Stimulated activated CD4-positive, alpha-beta T cell treated with anti-CD3 and anti-CD28 coated beads, Interleukin-12 subunit alpha, Interleukin-12 subunit beta, amount 100 ng/mL, for 48 hours (primary cell): ENCODE results near the gene GHRL.

ENCODE experiments used
- DNase-seq, 3 donors: peaks; one replicate each; pipeline ENCODE4 v3.0.0-alpha.2; 2020; ENCODE audit warnings: low read depth in 2 of 3, low spot score in 1 of 3

Gene GHRL

GRCh38 chr3:10245081-10245712 lies 47.5 kb downstream of the GHRL start:
- DNase-seq: no peak

GRCh38 chr3:10244009-10244408 lies 48.7 kb downstream of the GHRL start:
- DNase-seq: no peak

- peak; percentile 67 to 76 (median 71) for DNase-seq
Observed at GRCh38 chr3:10242182-10243065, 50.3 kb downstream of the GHRL start.

GRCh38 chr3:10240799-10241198 lies 51.9 kb downstream of the GHRL start:
- no peak for DNase-seq

GRCh38 chr3:10238345-10239183 lies 54.2 kb downstream of the GHRL start:
- DNase-seq: no peak
